HG02798 (cell line): ENCODE data around the gene TTLL7.
A peak's percentile ranks its signal among the peaks of the same experiment; 100 is the strongest.

Experiments
- ATAC-seq: cut with Tn5 transposase; IDR thresholded peaks from one replicate; pipeline ENCODE4 v1.9.1; 2021; ENCODE audit warnings: mild to moderate bottlenecking; ENCODE audit not compliant: unreplicated experiment, poor library complexity

TTLL7 gene, protein sequence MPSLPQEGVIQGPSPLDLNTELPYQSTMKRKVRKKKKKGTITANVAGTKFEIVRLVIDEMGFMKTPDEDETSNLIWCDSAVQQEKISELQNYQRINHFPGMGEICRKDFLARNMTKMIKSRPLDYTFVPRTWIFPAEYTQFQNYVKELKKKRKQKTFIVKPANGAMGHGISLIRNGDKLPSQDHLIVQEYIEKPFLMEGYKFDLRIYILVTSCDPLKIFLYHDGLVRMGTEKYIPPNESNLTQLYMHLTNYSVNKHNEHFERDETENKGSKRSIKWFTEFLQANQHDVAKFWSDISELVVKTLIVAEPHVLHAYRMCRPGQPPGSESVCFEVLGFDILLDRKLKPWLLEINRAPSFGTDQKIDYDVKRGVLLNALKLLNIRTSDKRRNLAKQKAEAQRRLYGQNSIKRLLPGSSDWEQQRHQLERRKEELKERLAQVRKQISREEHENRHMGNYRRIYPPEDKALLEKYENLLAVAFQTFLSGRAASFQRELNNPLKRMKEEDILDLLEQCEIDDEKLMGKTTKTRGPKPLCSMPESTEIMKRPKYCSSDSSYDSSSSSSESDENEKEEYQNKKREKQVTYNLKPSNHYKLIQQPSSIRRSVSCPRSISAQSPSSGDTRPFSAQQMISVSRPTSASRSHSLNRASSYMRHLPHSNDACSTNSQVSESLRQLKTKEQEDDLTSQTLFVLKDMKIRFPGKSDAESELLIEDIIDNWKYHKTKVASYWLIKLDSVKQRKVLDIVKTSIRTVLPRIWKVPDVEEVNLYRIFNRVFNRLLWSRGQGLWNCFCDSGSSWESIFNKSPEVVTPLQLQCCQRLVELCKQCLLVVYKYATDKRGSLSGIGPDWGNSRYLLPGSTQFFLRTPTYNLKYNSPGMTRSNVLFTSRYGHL

DNA sequence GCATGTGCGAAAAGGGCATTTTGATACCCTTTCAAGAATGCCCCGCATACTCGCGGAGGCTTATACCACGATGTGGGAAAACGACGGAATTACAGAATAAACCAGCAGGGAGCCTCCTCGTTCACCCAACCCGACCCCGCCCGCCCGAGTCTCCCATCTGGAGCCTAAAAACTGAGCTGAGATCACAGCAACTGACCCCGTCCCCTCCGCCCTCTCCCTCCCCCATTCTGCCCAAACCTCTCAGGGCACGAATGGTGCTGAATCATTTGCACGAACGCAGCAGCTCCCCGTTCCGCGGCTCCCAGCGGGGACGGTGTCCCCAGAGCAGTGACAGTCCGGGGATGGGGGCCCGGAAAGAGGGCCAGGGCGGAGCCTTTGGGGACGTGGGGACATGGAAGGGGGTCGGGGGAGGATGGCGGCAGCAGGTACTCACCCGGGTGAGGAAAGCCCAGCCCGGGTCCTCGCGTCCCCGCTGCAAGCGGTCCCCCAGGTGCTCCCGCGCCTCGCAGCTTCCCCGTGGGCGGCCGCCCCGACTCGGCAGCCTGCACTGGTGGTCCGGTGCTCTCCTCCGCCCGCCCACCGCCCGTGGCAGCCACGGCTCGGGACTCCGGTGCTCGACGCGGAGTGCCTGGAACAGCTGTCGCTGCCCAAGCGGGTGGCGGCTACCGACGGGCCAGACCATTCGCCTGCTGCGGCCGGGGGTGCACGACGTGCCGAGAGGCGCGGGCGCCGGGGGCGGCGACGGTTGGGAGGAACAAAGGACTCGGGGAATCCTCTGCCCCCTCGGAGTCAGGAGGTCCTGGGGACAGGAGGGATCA lies at the start of gene TTLL7:
Gene TTLL7 (minus strand): TSS at position 635 of the 818 bp plus-strand sequence. CDS start 46,921 bp downstream, outside the sequence.
- ATAC-seq, result peak; percentile 86

DNA sequence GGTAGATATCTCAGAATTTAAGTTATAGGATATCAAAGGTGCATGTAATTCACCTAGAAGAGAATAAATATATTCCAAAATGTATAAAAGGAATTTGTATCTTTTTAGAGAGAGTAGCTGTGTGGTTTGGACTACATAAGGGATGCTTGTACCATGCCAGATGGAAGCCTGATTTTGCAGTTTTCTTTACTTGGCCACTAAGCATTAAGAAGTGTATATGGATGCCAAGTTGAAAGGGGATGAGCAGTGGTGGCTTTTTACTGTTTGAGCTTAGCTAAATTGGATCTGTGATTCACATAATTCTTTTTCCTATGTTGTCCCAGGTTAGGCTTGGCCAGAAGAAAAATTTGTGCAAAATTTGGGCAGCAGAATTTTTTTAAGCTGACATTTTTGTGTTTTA lies 43.5 kb upstream of the TTLL7 start:
- ATAC-seq, result no peak

DNA sequence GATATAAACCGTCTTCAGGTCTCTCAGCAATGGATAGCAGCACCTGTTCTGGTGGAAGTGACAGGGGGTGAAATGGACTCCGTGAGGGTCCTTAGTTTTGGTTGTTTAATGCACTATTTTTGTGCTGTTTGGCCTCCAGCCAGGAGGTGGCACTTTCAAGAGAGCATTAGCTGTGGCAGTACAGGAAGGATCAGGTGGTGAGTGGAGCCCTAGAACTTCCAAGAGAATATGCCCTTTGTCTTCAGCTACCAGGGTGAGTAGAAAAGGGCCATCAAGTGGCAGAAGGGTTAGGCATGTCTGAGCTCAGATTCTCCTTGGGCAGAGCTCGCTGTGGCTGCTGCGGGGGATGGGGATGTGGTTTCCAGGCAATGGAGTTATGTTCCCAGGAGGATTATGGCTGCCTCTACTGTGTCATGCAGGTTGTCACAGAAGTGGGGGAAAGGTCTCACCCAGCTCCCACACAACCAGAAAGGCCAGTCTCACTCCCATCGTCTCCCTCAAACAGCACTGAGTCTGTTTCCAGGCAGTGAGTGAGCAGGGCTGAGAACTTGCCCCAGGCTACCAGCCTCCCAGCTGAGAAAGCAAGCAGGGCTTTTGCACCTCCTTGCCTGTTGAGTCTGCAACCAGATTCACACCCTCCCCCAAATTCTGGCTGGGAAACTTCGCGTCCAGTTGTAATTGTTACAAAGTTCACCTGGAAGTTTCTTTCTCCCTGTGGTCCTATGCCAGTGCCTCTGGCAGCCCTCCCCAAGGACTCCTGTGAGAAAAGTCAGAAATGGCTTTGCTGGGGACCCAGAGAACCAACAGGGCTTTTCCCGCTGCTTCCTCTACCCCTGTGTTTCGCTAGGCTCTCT lies 39.1 kb upstream of the TTLL7 start:
- ATAC-seq, result no peak

DNA sequence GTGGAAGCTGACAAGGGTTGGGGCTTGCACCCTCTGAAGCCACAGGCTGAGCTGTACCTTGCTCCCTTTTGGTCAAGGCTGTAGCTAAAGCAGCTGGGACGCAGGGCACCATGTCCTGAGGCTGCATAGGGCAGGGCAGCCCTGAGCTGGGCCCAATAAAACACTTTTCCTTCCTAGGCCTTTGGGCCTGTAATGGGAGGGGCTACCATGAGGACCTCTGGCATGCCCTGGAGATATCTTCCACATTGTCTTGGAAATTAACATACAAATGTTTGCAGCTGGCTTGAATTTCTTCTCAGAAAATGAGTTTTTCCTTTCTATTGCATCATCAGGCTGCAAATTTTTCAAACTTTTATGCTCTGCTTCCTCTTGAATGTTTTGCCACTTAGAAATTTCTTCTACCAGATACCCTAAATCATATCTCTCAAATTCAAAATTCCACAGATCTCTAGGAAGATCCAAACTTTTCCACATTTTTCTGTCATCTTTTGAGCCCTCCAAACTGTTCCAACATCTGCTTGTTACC lies 32.9 kb upstream of the TTLL7 start:
- no peak for ATAC-seq

DNA sequence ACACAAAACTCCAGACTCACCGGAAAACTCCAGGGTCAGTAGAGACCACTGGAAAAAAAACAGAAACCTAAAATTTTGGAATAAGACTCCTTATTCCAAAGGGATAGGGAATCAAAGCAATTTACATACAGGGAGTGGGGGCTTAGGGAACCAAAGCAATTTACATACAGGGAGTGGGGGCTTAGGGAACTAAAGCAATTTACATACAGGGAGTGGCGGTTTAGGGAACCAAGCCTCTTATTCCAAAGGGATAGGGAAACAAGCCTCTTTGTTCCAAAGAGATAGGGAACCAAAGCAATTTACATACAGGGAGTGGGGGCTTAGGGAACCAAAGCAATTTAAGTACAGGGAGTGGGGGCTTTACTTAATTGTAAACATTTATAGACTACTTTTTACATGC lies 28.4 kb upstream of the TTLL7 start:
- ATAC-seq, result no peak

DNA sequence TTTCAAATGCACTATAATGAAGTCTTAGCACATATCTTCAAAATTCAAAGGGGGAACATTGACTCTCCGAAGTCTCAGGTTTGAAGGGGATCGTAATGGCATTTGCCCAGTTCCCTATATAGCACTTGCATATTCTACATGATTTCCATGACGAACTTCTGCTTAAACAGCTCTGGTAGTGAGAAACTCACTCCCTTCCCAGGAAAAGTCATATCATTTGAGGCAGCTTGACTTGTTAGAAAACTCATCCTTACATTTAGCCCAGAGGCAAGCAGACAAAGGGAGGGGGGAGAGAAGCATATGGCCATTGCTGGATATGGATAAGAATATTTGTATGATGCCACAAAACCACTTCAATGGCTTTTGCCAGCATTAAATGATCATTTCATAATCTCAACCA lies 27.0 kb upstream of the TTLL7 start:
- ATAC-seq, result no peak

DNA sequence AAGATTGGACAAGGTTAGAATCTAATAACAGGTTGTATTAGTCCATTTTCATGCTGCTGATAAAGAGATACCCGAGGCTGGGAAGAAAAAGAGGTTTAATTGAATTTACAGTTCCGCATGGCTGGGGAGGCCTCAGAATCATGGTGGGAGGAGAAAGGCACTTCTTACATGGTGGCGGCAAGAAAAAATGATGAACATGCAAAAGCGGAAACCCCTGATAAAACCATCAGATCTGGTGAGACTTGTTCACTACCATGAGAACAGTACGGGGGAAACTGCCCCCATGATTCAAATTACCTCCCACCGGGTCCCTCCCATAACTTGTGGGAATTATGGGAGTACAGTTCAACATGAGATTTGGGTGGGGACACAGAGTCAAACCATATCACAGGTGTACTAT lies 22.9 kb upstream of the TTLL7 start:
- ATAC-seq, result no peak

DNA sequence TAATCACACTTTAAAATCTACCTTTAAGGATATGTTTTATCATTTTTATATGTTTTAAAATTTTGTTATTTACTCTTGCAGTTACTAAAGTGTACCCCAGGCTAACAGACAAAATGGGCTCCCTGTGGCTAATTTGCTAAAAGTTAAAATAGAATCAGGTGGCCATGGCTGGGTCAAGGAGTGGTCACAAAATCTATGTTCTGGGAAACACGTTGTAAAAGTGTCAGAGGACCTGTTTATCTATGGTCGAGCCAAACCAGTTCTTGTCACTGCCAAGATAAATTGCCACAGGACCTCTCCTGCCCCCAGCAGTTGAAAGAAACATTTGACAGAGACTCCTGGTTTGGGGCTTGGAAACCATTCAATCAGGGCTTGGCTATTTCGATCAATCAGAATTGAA lies 21.2 kb upstream of the TTLL7 start:
- no peak for ATAC-seq

DNA sequence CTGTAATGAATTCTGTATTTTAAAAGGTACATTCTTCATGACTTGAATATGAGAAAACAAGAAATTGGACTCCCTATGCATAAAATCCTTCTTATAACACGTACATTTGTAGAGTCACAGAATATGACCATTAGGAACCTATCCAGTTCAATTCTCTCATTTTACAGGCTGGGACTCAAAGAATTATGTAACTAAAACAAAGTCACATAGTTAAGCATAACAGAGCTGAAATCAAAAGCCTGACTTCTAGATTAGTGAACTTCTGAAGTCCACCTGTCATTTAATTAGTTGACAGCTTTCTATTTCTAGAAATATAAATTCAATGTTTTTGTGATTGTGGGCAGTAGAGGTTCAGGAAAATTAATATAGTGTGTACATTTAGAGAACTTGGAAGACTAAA lies 20.3 kb upstream of the TTLL7 start:
- ATAC-seq, result no peak

DNA sequence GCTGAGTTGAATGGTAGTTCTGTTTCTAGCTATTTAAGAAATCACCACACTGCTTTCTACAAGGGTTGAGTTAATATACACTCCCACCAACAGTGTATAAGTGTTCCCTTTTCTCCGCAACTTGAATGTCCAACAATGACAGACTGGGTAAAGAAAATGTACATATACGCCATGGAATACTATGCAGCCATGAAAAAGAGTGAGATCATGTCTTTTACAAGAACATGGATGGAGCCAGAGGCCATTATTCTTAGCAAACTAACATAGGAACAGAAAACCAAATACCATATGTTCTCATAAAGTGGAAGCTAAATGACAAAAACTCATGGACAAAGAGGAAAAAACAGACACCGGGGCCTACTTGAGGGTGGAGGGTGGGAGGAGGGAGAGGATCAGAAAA lies 14.8 kb upstream of the TTLL7 start:
- no peak for ATAC-seq

DNA sequence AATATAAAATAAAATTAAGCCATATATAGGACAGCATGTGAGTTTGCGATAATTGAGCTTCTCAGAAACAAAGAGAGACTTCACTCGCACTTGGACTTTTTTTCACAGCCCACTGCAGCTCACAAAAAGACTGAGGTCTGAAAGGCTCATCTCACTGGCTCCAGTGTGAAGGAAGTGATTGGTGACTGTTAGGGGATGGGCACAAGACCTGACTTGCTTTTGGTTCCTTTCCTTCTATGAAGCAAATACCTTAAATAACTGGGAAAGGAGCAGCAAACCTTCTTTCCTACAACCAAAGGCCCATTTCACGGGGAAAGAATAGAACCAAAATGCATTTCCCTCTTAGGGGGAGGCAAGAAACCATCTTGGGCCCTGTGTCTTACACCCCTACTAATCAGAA lies 13.1 kb upstream of the TTLL7 start:
- no peak for ATAC-seq

DNA sequence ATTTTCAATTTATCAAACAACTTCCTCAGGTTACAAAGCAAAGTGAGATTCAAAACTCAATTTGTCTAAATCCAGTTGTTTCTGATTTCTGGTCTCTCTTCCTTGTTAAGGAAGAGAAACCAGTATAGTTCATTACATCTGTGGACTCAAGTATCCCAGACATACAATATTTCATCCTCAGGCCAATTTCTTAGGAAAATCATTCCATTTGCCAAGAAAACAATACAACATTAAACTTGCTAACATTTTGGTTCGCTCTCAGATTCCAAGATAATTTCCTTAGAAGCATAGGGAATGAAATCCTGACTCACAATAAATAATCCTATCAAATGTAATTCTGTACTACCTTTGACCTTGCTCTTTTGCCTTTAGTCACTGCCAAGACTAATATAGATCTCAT lies 11.2 kb upstream of the TTLL7 start:
- no peak for ATAC-seq

DNA sequence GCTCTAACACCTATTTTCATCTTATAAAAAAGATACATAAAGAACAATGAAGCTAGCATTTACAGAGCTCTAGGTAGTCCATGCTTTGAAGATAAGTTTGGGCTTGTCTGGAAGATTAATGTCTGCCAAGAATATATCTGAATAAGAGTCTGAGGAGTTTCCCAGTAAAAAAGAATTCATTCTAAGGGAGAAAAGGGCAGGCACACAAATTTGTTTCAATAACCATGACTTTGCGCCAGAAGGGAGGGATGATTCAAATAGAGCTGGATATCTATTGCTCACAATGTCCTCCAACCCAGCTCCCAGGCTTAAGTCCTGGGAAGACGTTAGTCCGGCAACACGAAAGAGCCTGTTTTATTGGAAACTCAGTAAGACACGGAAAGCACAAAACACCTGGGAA lies 9.7 kb upstream of the TTLL7 start:
- ATAC-seq, result no peak

DNA sequence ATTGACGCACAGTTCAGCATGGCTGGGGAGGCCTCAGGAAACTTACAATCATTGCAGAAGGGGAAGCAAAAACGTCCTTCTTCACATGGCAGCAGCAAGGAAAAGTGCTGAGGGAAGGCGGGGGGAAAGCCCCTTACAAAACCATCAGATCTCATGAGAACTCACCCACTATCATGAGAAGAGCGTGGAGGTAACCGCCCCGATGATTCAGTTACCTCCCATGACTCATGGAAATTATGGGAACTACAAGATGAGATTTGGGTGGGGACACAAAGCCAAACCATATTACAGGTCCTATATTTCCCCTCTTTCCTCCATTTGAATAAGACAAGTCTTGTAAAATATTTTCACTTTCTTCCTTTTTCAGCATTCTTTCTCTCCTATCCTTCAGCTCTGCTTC lies 7.7 kb upstream of the TTLL7 start:
- ATAC-seq, result no peak

DNA sequence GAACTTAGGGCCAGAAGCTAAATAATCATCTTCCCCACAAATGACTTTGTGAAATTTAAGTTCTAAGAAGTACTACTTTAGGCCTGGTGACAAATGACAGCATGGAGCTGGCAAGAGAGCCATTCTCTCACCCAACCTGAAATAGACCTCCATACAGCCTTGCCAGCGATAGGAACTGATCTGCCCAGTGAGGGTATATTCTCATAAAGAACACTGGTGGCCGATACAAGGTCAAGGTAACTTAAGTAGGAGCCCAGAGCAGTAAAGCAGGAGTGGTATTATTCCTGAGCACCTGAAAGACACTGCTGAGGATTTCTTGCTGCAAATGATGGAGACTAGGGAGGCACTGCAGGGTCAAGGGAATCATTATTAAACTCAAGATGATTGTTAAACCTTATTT lies 2.6 kb upstream of the TTLL7 start:
- no peak for ATAC-seq

DNA sequence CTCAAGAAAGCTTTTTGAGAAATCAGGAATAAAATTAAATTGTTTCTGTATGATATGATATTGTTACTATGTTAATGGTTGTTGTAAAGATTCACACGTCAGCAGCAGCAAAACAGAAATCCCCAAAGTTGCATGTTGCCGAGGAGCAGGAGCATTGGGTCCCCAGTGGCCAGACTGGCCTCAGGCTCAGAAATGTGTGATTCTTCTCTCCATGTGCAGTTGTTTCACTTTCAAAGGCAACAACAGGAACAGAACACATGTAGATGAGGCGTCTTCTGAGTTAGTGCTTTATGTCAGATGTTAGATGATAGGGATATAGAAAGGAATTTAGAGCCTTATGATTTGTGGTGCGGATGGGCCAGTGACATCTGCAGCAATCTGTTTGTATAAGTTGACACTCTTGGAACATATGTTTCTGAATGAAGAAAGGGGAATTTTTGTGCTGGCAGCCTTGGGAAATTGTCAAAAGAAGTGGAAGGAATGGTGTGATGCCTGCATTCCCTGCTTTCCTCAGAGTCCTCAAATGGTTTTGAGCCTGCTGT lies 2.1 kb upstream of the TTLL7 start:
- ATAC-seq, result no peak

DNA sequence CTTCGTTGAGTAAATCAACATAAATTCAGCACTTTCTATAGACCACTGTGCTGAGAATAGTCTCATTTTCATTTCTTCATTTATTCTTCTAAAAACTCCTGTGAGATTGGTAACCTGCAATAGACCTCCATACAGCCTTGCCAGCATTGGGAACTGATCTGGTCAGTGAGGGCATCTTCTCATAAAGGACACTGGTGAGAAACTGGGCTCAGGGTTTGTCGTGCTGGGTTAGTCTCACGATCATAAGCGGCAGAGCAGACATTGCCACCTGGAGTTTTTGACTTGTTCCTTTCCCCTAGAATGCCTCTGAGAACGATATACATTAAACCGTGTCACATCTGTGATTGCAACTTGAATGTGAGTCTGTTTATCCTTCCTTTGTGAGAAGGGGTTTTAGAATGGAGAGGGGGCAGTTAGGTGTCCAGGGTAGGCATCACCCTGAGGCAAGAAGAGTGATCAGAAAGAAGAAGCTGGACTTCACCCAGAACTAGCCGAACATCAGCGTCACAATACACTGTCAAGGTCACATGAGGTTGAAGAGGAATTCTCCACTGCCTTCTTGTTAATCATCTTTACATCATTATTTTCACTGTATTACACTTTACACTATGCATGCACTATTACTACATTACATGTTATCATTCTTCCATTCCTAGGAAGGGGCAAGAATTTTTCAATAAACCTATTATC lies 1.4 kb upstream of the TTLL7 start:
- ATAC-seq, result no peak

DNA sequence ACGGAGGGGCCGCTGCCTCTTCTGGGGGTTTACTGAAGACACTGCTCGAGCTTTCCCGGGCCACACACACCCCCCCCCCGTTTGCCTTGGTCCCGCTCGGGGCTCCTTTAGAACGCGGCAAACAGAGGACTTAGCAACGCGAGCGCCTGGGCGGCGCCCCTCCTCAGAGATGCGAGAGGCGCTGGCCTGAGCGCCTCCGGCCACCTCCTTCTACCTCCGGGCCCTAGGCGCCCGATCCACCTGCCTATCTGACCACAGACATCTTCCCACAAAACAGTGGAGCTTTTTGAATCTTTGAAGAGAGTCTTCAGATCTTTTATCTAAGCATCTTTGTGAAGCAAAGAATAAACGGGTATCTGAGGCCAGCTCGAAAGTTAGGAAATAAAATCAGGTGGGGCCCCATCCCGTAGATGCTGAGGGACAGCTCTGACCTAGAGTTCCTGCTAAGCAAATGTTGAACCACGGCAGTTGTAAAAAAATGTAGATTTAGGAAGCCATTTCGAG lies 436 bp upstream of the TTLL7 start:
- ATAC-seq, result peak; percentile 83

DNA sequence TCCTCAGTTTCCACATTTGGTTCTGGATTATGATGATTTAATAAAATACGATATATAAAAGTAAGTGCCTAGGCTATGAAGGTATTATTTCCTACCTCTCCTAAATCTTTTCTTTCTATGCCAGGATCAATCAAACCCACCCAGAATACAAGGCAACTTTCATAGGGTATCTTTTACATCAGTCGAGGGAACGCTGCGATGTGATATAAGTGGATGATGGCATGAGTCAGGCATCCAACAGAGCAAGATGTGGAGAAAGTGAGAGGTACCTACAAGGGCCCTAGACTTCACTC lies 781 bp downstream of the TTLL7 start:
- no peak for ATAC-seq
